Stimulated activated CD8-positive, alpha-beta memory T cell treated with anti-CD3 and anti-CD28 coated beads, Interleukin-4, amount 100 ng/mL, for 48 hours (primary cell): ENCODE measurements around the gene TMEM106A.
"Not testable (repeated sequence)": the region's sequence is repeated elsewhere in the genome, so short reads cannot be mapped to it uniquely, and the experiment has no call there.

Experiments
- DNase-seq: peaks from one replicate; pipeline ENCODE4 v3.0.0-alpha.2; 2020

Gene TMEM106A

GRCh38 chr17:43216369-43216761 lies 4.7 kb downstream of the TMEM106A start:
- no peak for DNase-seq

GRCh38 chr17:43216762-43217613 lies 5.3 kb downstream of the TMEM106A start:
- DNase-seq = no peak

GRCh38 chr17:43217614-43218087 lies 6.0 kb downstream of the TMEM106A start:
- no peak for DNase-seq

- DNase-seq = no peak
These were observed 7.3 kb downstream of the TMEM106A start for GRCh38 chr17:43219001-43219400.

- no peak for DNase-seq
These were observed 8.2 kb downstream of the TMEM106A start for GRCh38 chr17:43219746-43220380.

- DNase-seq = no peak
These were observed 8.9 kb downstream of the TMEM106A start for GRCh38 chr17:43220511-43221125.

- peak; percentile 20 for DNase-seq
These were observed 12.6 kb downstream of the TMEM106A start for GRCh38 chr17:43224146-43224705.

- DNase-seq = no peak
These were observed 14.7 kb downstream of the TMEM106A start for GRCh38 chr17:43226393-43226792.

- DNase-seq = not testable (repeated sequence)
These were observed 16.5 kb downstream of the TMEM106A start, which contains the start of gene CCDC200 for GRCh38 chr17:43228020-43228782. Gene CCDC200 (minus strand): TSS chr17:43228623. CDS start chr17:43228554, 69 bp downstream.

- peak; percentile 22 for DNase-seq
These were observed 19.7 kb downstream of the TMEM106A start for GRCh38 chr17:43231205-43232020.

- DNase-seq = peak; percentile 55
These were observed 20.5 kb downstream of the TMEM106A start for GRCh38 chr17:43232021-43232699.

GRCh38 chr17:43233263-43233662 lies 21.6 kb downstream of the TMEM106A start:
- DNase-seq = not testable (repeated sequence)

- DNase-seq = not testable (repeated sequence)
These were observed 22.2 kb downstream of the TMEM106A start, which contains the start of gene RNU2-1 for GRCh38 chr17:43233877-43234276. Gene RNU2-1 (minus strand): TSS chr17:43233977.

- not testable (repeated sequence) for DNase-seq
These were observed 27.9 kb downstream of the TMEM106A start for GRCh38 chr17:43239597-43239996.

GRCh38 chr17:43240596-43241352 lies 29.1 kb downstream of the TMEM106A start:
- DNase-seq = not testable (repeated sequence)

- not testable (repeated sequence) for DNase-seq
These were observed 34.8 kb downstream of the TMEM106A start for GRCh38 chr17:43246456-43246855.
